UCSD-AML1 (cell line): ENCODE data around the gene MPPED2.

ENCODE experiments used
- DNase-seq: peaks from one replicate; lab custom pipeline; 2025; ENCODE audit not compliant: unreplicated experiment; lab: John Stamatoyannopoulos, UW

The MPPED2 gene

DNA sequence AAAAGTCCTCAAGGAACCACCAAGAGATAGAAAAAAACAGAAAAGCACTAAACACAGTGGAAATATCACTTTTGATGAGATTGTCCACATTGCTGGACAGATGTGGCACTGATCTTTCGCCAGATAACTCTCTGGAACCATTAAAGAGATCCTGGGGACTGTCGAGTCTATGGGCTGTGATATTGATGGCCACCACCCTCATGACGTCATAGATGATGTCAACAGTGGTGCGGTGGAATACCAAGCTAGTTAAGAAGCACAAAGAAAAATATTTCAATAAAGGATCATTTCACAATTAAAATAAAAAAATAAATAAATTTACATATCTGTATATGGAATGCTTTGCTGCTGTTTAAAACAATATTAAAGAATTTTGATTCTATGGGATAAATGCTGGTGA is 217.8 kb downstream of the MPPED2 start:
- no peak for DNase-seq

GRCh38 chr11:30365793-30366517 is 220.2 kb downstream of the MPPED2 start:
- no peak for DNase-seq

DNA sequence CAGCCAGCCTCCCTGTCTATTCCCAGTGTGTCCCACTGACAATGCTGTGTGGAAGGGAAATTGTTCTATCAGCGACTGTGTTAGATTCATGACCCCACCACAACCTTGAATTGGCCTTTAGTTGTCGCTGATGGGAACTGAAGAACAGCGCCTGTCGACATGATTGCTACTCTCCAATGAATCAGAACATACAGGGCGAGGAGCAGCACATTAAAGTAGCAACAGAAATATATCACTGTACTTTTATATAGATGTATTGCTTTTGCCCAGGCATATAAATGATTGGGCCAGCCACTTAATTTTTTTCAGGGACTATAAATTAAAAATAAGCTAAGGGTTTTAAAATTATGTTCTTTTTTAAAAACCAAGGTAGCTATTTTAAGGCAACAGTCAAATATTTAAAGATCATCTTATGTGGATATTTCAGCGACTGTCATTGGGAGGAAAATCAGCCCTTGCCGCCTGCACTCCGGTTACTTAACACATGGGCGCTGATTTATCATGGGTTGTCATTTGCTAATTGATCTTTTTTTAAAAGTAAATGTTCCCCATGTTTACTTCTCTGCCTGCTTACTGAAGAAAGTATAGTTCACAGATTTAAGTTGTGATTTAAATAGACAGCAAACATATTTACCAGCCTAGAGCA is 221.2 kb downstream of the MPPED2 start:
- no peak for DNase-seq

DNA sequence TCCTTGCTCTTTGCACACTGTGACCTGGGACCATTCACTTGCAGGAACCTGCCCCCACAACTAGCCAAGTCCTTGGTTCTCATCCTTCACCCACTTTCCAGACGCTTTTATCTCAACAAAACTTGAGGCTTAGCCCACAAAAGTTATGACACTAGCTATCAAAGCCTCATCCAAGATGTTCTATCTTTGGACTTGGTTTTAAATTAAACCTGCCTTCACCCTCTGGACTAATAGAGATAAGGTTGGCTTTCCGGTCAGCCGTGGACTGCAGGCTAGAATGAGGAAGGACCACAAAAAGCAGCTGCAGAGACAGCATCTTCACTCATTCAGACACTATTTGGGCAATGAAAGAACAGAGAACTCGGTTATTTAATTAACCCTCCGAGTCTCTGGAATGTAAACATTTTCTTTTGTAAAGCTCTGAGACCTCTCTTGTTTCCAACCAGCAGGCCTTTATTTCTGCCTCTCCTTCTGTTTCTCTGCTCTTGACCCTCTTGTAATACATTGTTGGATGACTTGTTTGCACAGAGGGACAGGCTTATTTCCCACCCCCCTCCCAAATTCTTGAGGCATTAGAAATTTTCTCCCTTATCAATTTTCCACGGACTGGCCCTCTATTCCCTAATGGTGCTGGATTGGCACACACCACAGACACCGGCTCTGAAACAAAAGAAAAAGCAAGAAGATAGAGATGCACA is 221.9 kb downstream of the MPPED2 start:
- no peak for DNase-seq

DNA sequence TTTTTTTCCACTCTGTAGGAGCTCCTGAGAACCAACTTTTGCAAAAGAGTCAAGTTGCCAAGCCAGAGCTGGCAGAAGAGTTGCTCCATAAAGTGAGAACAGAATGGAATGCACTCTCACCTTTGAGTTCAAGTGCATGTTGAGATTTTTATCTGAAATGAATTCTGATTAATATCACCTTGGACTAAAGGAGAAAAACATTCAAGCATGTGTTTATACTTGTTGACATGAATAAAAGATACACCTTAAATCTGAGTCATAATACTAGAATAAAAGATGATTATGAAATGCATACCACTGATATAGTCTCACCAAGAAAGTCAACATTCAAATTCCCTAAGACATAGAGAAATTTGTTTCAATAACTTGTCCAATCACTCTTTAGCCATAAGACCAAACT is 225.4 kb downstream of the MPPED2 start:
- DNase-seq = no peak
